Activated effector memory CD4-positive, alpha-beta T cell treated with anti-CD3 and anti-CD28 coated beads, Interleukin-2, amount 50 U/mL, for 16 hours (primary cell): ENCODE measurements around the gene ZNF496.
A peak's percentile ranks its signal among the peaks of the same experiment; 100 is the strongest.
"Not testable (repeated sequence)": the region's sequence is repeated elsewhere in the genome, so short reads cannot be mapped to it uniquely, and the experiment has no call there.

ENCODE experiments used
- DNase-seq: peaks from one replicate; pipeline ENCODE4 v3.0.0-alpha.2; 2020

ZNF496 gene

GRCh38 chr1:247331525-247332214, at the start of gene ZNF496:
ZNF496 (minus strand) TSS chr1:247331867; CDS start chr1:247329578, 2,289 bp downstream.
- peak; percentile 82 for DNase-seq

GRCh38 chr1:247378334-247379073, 46.8 kb upstream of the ZNF496 start:
- DNase-seq = no peak

- DNase-seq = not testable (repeated sequence)
These were observed 46.0 kb upstream of the ZNF496 start for GRCh38 chr1:247377656-247378055.

- DNase-seq = no peak
These were observed 45.0 kb upstream of the ZNF496 start for GRCh38 chr1:247376659-247377058.

GRCh38 chr1:247375747-247376146, 44.1 kb upstream of the ZNF496 start:
- no peak for DNase-seq

- DNase-seq = not testable (repeated sequence)
These were observed 43.1 kb upstream of the ZNF496 start for GRCh38 chr1:247374651-247375334.

GRCh38 chr1:247373721-247374141, 42.1 kb upstream of the ZNF496 start:
- peak; percentile 82 for DNase-seq

GRCh38 chr1:247371801-247372259, 40.2 kb upstream of the ZNF496 start:
- DNase-seq = no peak

- no peak for DNase-seq
These were observed 39.4 kb upstream of the ZNF496 start for GRCh38 chr1:247370786-247371732.

- no peak for DNase-seq
These were observed 37.0 kb upstream of the ZNF496 start for GRCh38 chr1:247368490-247369145.

- DNase-seq = no peak
These were observed 36.2 kb upstream of the ZNF496 start for GRCh38 chr1:247367786-247368422.

- no peak for DNase-seq
These were observed 35.4 kb upstream of the ZNF496 start for GRCh38 chr1:247366926-247367645.

- not testable (repeated sequence) for DNase-seq
These were observed 34.7 kb upstream of the ZNF496 start for GRCh38 chr1:247366345-247366744.

GRCh38 chr1:247365023-247365422, 33.4 kb upstream of the ZNF496 start:
- DNase-seq = no peak

GRCh38 chr1:247363000-247363399, 31.3 kb upstream of the ZNF496 start:
- DNase-seq = not testable (repeated sequence)

- no peak for DNase-seq
These were observed 30.5 kb upstream of the ZNF496 start for GRCh38 chr1:247362153-247362552.

GRCh38 chr1:247360991-247361731, 29.5 kb upstream of the ZNF496 start:
- DNase-seq = no peak

GRCh38 chr1:247360116-247360898, 28.6 kb upstream of the ZNF496 start:
- DNase-seq = no peak

- DNase-seq = no peak
These were observed 27.9 kb upstream of the ZNF496 start for GRCh38 chr1:247359559-247359958.
